LNCAP (cell line): ENCODE results near the gene PIGK.

Experiments used
- CTCF ChIP-seq: fragments of 450-650 bp; IDR thresholded peaks from 2 replicates; pipeline ENCODE4 v1.5.1; 2017; ENCODE audit warnings: mild to moderate bottlenecking

The PIGK gene

GRCh38 chr1:77238462-77238861, 19.2 kb upstream of the PIGK start:
- no peak for TF ChIP-seq CTCF

DNA sequence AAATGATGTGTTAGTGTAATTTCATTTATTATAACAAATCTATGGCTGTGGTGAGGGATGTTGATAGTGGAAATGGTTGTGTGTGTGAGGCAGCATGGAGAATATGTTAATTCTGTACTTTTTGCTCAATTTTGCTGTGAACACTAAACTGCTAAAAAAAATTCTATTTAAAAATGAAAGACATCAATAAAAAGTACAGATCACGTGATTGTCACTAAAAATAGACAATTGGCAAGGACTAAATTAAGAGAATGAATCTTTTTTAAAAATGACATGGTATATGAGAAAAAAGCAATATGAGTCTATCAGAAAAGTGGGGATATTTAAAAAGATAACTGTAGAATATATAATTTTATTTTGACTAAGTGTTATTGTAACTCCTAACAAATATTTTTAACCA, 15.7 kb upstream of the PIGK start:
- no peak for TF ChIP-seq CTCF

GRCh38 chr1:77234096-77234495, 14.9 kb upstream of the PIGK start:
- TF ChIP-seq CTCF: no peak

DNA sequence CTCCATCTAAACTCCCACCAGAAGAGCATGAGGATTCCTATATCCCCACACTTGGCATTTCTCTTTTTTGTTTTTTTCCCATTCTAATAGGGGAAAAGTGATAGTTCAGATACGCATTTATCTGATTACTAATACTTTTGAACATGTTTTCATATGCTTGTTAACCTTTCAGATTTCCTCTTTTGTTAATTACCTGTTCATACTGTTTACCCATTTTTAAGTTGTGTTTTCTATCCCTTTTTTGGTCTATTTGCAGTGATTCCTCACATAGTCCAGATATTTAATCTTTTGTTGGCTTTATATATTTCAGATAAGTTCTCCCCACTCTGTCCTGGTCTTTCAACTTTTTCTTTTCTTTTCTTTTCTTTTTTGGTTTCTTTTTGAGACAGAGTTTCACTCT, 13.6 kb upstream of the PIGK start:
- TF ChIP-seq CTCF: no peak

GRCh38 chr1:77230051-77230450, 10.8 kb upstream of the PIGK start:
- no peak for TF ChIP-seq CTCF

- TF ChIP-seq CTCF: no peak
Measured at GRCh38 chr1:77228836-77229235, 9.6 kb upstream of the PIGK start.

GRCh38 chr1:77227381-77227780, 8.2 kb upstream of the PIGK start:
- no peak for TF ChIP-seq CTCF

GRCh38 chr1:77222496-77222895, 3.3 kb upstream of the PIGK start:
- no peak for TF ChIP-seq CTCF
